Astrocyte (in vitro differentiated cells and primary cell): ENCODE results near the gene SLC25A12. TPM values are rescaled to one million over a fixed set of nuclear protein-coding genes. Genes with fewer than 3 reads are reported as not detected.
"Not testable (repeated sequence)": the region's sequence is repeated elsewhere in the genome, so short reads cannot be mapped to it uniquely, and the experiment has no call there.

Experiments used
- DNase-seq: peaks from one replicate; pipeline ENCODE4 v3.0.0-alpha.2; 2010; ENCODE audit warnings: low read depth
- FAIRE-seq: peaks from 2 replicates; lab custom pipeline; 2011; peaks lifted over from hg19 to GRCh38; lab: Jason Lieb, UNC
- H2AFZ ChIP-seq: 2 replicates; pipeline ENCODE4 v1.6.0; 2012; ENCODE audit warnings: low read depth, low read length, inconsistent platforms
- H3K27ac ChIP-seq: 2 replicates; pipeline ENCODE4 v1.5.1; 2011; ENCODE audit warnings: low read depth, low read length, inconsistent platforms
- H3K27me3 ChIP-seq: 2 replicates; pipeline ENCODE4 v1.6.0; 2011; ENCODE audit warnings: low read length, inconsistent platforms; ENCODE audit not compliant: insufficient read depth
- H3K36me3 ChIP-seq: 2 replicates; pipeline ENCODE4 v1.5.1; 2011; ENCODE audit warnings: low read length, inconsistent platforms; ENCODE audit not compliant: insufficient read depth
- H3K4me1 ChIP-seq: 2 replicates; pipeline ENCODE4 v1.5.1; 2011; ENCODE audit warnings: low read length, inconsistent platforms; ENCODE audit not compliant: insufficient read depth
- H3K4me2 ChIP-seq: 2 replicates; pipeline ENCODE4 v1.6.0; 2012; ENCODE audit warnings: low read length, inconsistent platforms
- H3K4me3 ChIP-seq: 2 replicates; pipeline ENCODE4 v1.5.1; 2011; ENCODE audit warnings: low read depth, mild to moderate bottlenecking, low read length, inconsistent platforms; ENCODE audit not compliant: insufficient read depth
- H3K79me2 ChIP-seq: 2 replicates; pipeline ENCODE4 v1.6.0; 2012; ENCODE audit warnings: mild to moderate bottlenecking, low read length, inconsistent platforms; ENCODE audit not compliant: insufficient read depth
- H3K9ac ChIP-seq: 2 replicates; pipeline ENCODE4 v1.6.0; 2012; ENCODE audit warnings: mild to moderate bottlenecking, low read length, inconsistent platforms
- H3K9me3 ChIP-seq: 2 replicates; pipeline ENCODE4 v1.5.1; 2012; ENCODE audit warnings: low read depth, mild to moderate bottlenecking, low read length, inconsistent platforms; ENCODE audit not compliant: insufficient read depth
- H4K20me1 ChIP-seq: 2 replicates; pipeline ENCODE4 v1.6.0; 2012; ENCODE audit warnings: low read length, inconsistent platforms; ENCODE audit not compliant: insufficient read depth
- H3K27ac Mint-ChIP-seq: one replicate; pipeline ENCODE4 v1.8.0; 2021; ENCODE audit warnings: mild to moderate bottlenecking, mixed read lengths; ENCODE audit not compliant: unreplicated experiment
- H3K27me3 Mint-ChIP-seq: one replicate; pipeline ENCODE4 v1.8.0; 2021; ENCODE audit warnings: low read depth, mixed read lengths; ENCODE audit not compliant: unreplicated experiment
- H3K36me3 Mint-ChIP-seq: one replicate; pipeline ENCODE4 v1.8.0; 2021; ENCODE audit warnings: low read depth, mixed read lengths; ENCODE audit not compliant: unreplicated experiment
- H3K4me1 Mint-ChIP-seq: one replicate; pipeline ENCODE4 v1.8.0; 2021; ENCODE audit warnings: low read depth, mixed read lengths; ENCODE audit not compliant: unreplicated experiment
- H3K4me3 Mint-ChIP-seq: one replicate; pipeline ENCODE4 v1.8.0; 2021; ENCODE audit warnings: mild to moderate bottlenecking, moderate library complexity, mixed read lengths; ENCODE audit not compliant: unreplicated experiment
- H3K9me3 Mint-ChIP-seq: one replicate; pipeline ENCODE4 v1.8.0; 2021; ENCODE audit warnings: mild to moderate bottlenecking, mixed read lengths; ENCODE audit not compliant: unreplicated experiment
- EZH2 ChIP-seq: IDR thresholded peaks from 2 replicates; pipeline ENCODE4 v1.6.1; 2012; ENCODE audit warnings: mild to moderate bottlenecking, low read length, inconsistent platforms; ENCODE audit not compliant: insufficient read depth
- total RNA-seq: library from RNA; stranded (reverse); gene quantifications from 2 replicates; pipeline ENCODE4 v1.2.1, GENCODE V29; 2021
- TF ChIP-seq, protein P1 (sequence below): IDR thresholded peaks from 2 replicates; pipeline ENCODE4 v1.5.1; 2011; ENCODE audit warnings: low read depth, mild to moderate bottlenecking, inconsistent platforms, low read length, moderate library complexity; ENCODE audit not compliant: insufficient read depth

Gene SLC25A12
- total RNA-seq, 1 donor from 2014 or later = 18.1 TPM

DNA sequence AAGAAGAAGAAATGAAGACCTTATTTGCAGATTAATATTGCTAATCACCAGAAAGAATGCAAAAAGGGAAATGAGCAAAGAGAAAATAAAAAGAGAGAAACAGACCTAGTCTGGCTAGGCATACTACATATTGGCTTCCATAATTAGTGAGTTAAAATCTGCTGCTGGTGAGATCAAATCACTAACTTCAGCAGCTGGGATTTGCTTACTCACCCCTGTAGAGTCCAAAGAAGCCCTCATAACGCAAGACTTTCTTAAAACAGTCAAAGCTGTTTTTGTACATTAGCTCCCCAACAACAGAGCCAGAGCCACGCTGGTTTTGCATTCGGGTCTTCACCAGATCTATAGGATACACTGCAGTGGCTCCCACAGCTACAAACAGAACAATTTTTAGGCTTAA lies 80.9 kb downstream of the SLC25A12 start:
- Histone ChIP-seq H3K9me3 (no peaks in the 10 kb centered on the region), H3K4me1 (no peaks in the 10 kb centered on the region), H3K4me2 (no peak overlapping the region), H2AFZ (no peak overlapping the region), H4K20me1 (no peaks in the 10 kb centered on the region), H3K27ac (no peak overlapping the region), H3K27me3 (no peaks in the 10 kb centered on the region), H3K9ac (no peak overlapping the region), H3K36me3 (peaks cover 6% of the 10 kb centered on the region), H3K4me3 (no peak overlapping the region), H3K79me2 (no peaks in the 10 kb centered on the region)
- Mint-ChIP-seq H3K27me3 (no peaks in the 10 kb centered on the region), H3K27ac (no peak overlapping the region), H3K36me3 (peaks cover 3% of the 10 kb centered on the region), H3K4me3 (no peak overlapping the region), H3K4me1 (peaks cover 2% of the 10 kb centered on the region), H3K9me3 (no peaks in the 10 kb centered on the region)
- DNase-seq = no peak
- no peak for FAIRE-seq
- no peak for TF ChIP-seq EZH2
- TF ChIP-seq, protein P1, sequence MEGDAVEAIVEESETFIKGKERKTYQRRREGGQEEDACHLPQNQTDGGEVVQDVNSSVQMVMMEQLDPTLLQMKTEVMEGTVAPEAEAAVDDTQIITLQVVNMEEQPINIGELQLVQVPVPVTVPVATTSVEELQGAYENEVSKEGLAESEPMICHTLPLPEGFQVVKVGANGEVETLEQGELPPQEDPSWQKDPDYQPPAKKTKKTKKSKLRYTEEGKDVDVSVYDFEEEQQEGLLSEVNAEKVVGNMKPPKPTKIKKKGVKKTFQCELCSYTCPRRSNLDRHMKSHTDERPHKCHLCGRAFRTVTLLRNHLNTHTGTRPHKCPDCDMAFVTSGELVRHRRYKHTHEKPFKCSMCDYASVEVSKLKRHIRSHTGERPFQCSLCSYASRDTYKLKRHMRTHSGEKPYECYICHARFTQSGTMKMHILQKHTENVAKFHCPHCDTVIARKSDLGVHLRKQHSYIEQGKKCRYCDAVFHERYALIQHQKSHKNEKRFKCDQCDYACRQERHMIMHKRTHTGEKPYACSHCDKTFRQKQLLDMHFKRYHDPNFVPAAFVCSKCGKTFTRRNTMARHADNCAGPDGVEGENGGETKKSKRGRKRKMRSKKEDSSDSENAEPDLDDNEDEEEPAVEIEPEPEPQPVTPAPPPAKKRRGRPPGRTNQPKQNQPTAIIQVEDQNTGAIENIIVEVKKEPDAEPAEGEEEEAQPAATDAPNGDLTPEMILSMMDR = no peak

DNA sequence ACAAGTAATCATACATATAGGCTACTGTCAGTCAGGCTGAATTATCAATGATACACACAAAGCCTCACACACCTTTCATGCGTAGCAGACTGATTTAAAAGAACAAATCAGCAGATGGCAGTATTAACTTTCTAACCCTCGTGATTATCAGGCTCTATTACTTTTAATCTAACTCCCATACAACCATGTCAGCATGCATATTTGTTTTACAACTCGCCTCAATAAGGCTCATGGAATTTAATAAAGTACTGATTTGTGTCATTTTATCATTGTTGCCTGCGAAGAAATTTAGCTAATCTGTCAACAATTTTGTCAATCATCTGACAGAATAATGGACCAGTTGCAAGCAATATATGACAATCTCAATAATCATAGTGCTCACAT lies 82.8 kb downstream of the SLC25A12 start:
- peaks cover 11% of the 10 kb centered on the region for H3K4me1 Mint-ChIP-seq
- H3K4me3 Mint-ChIP-seq = no peak overlapping the region
- H2AFZ ChIP-seq = no peak overlapping the region
- TF ChIP-seq, protein P1 = peak; percentile 35
- TF ChIP-seq EZH2 = no peak
- no peak overlapping the region for H3K27ac Mint-ChIP-seq
- H3K4me1 ChIP-seq = peaks cover 2% of the 10 kb centered on the region
- H3K27ac ChIP-seq = no peak overlapping the region
- DNase-seq (no peak), FAIRE-seq (peak; percentile 59)
- H3K9me3 ChIP-seq = no peaks in the 10 kb centered on the region
- H3K79me2 ChIP-seq = no peaks in the 10 kb centered on the region
- no peaks in the 10 kb centered on the region for H3K9me3 Mint-ChIP-seq
- H3K27me3 ChIP-seq = no peaks in the 10 kb centered on the region
- peaks cover 6% of the 10 kb centered on the region for H3K36me3 ChIP-seq
- H3K9ac ChIP-seq = no peak overlapping the region
- no peak overlapping the region for H3K4me2 ChIP-seq
- H3K4me3 ChIP-seq = no peak overlapping the region
- no peaks in the 10 kb centered on the region for H3K27me3 Mint-ChIP-seq
- H3K36me3 Mint-ChIP-seq = peaks cover 3% of the 10 kb centered on the region
- H4K20me1 ChIP-seq = no peaks in the 10 kb centered on the region

DNA sequence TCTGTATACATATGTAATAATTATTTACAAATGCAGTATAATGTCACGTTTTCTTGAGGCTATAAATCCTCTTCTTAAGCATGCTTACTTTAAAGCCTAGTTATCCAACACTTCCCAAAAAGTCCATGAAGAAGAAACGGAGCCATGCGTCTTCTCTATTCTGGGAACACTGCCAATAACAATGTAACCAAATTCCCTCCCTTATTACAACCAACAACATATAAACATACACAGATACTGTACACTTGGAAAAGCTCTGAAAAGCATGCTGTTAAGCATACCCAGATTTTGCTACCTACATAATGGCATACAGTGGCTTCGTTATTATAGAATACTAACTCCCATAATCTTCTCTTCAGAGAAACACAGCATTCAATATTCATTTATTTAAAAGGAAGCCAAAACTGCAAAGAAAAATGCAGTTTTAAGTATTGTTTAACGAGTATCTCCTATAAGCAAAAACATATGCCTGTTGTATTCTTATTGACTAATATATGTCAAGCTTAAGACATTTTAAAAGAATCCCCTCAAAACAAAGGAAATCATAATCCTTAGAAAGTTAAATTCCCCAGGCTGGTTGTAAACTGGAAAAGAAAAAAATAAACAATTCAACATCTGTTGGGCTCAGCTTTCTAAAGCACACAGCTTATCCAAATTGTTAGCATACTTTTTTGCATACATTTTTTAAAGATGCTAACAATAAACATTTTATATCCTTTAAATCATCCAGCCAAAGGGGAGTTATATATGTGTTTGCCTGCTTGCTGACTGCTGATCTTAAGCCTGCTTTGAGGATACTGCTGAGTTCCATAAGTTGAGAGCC lies 83.4 kb downstream of the SLC25A12 start:
- no peaks in the 10 kb centered on the region for H3K79me2 ChIP-seq
- peaks cover 3% of the 10 kb centered on the region for H3K36me3 Mint-ChIP-seq
- H3K4me2 ChIP-seq = no peak overlapping the region
- no peak overlapping the region for H3K9ac ChIP-seq
- no peak overlapping the region for H3K4me3 ChIP-seq
- no peaks in the 10 kb centered on the region for H3K27me3 ChIP-seq
- H3K4me1 Mint-ChIP-seq = peaks cover 11% of the 10 kb centered on the region
- H2AFZ ChIP-seq = no peak overlapping the region
- peaks cover 2% of the 10 kb centered on the region for H3K4me1 ChIP-seq
- H3K9me3 Mint-ChIP-seq = no peaks in the 10 kb centered on the region
- H3K36me3 ChIP-seq = peaks cover 6% of the 10 kb centered on the region
- DNase-seq = no peak
- no peak overlapping the region for H3K27ac Mint-ChIP-seq
- H3K27me3 Mint-ChIP-seq = no peaks in the 10 kb centered on the region
- H3K9me3 ChIP-seq = no peaks in the 10 kb centered on the region
- TF ChIP-seq EZH2 = no peak
- TF ChIP-seq, protein P1 = no peak
- no peak overlapping the region for H3K4me3 Mint-ChIP-seq
- H3K27ac ChIP-seq = no peak overlapping the region
- no peaks in the 10 kb centered on the region for H4K20me1 ChIP-seq
- no peak for FAIRE-seq

DNA sequence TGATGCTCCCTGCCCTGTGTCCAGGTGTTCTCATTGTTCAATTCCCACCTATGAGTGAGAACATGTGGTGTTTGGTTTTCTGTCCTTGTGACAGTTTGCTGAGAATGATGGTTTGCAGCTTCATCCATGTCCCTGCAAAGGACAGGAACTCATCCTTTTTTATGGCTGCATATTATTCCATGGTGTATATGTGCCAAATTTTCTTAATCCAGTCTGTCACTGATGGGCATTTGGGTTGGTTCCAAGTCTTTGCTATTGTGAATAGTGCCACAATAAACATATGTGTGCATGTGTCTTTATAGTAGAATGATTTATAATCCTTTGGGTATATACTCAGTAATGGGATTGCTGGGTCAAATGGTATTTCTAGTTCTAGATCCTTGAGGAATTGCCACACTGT lies 85.2 kb downstream of the SLC25A12 start:
- not testable (repeated sequence) for H3K79me2 ChIP-seq, H3K36me3 ChIP-seq, H3K27me3 Mint-ChIP-seq, H3K27ac ChIP-seq, H3K4me3 Mint-ChIP-seq, H3K9me3 ChIP-seq, H3K4me1 ChIP-seq, DNase-seq, H2AFZ ChIP-seq, FAIRE-seq, H3K27ac Mint-ChIP-seq, H3K36me3 Mint-ChIP-seq, H3K4me2 ChIP-seq, H3K9ac ChIP-seq, H3K9me3 Mint-ChIP-seq, H4K20me1 ChIP-seq, H3K4me3 ChIP-seq, H3K27me3 ChIP-seq
- peaks cover 11% of the 10 kb centered on the region for H3K4me1 Mint-ChIP-seq
